Measurements from ENCODE around the gene ATP8B4.
"Not testable (repeated sequence)": the region's sequence is repeated elsewhere in the genome, so short reads cannot be mapped to it uniquely, and the experiment has no call there.

ATP8B4 gene

GRCh38 chr15:50138391-50138790 is 19.4 kb upstream of the ATP8B4 start:
- no peak for DNase-seq (ENCODE audit: low read depth in 2 of 2)

DNA sequence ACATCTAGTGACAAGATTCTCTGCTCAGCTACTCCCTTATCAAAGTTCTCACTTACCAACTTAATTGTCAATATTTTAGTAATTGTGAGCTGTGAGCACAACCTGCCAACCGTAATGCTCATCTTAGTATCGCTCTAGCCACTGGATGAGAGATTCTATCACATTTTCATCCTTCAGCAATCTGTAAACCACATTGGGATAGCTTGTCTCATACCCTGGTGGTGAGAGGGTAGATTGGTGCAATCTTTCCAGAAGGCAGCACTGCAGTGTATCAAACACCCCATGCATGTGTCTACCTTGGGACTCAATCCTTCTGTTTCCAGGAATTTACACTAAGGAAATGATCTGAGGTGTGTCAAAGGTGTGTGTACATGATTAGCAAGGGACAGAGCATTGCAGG is 18.9 kb upstream of the ATP8B4 start:
- DNase-seq (ENCODE audit: low read depth in 2 of 2): no peak

DNA sequence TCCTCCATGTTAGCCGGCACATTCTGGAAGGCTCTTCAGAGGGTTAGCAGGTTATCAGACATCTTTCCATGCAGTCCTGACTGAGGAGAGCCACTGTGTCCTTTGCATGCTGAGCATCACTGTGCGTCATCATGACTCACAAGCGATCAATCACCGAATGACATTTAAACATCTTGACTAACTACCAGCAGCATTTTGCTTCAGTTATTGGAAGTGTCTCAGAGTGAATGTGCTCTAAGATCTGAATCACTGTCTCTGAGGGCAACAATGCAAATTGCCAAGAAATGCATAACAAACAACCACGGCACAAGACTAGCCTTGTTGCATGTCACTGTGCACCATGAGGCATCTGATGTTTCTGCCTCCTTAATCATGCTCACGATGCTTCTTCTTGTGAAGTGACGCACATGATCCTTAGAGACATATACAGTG is 18.3 kb upstream of the ATP8B4 start:
- peak; percentile 78 to 82 for DNase-seq (ENCODE audit: low read depth in 2 of 2)

DNA sequence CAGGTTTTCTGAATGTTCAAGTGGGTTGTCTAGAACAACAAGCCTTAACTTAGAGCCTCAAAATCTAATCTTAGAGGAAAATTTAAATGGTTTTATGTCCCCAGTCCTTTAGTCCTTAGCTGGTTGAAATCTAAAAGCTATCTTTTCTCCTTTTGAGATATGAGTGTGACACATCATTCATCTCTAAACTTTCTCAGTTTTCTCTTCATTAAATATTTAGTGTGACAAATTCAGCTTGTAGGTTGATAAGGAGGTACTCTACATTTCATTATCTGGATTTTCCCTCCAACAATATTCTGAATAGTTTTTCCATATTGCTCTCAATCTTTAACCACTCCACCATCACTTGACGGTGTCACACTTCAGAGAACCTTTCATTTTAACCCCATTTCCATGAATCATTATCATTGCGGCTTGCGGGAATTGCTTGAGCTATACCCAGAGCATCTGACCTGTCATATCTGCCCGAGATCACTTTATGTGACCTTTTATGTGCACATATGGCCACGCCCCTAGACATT is 16.1 kb upstream of the ATP8B4 start:
- DNase-seq (ENCODE audit: low read depth in 2 of 2): no peak

DNA sequence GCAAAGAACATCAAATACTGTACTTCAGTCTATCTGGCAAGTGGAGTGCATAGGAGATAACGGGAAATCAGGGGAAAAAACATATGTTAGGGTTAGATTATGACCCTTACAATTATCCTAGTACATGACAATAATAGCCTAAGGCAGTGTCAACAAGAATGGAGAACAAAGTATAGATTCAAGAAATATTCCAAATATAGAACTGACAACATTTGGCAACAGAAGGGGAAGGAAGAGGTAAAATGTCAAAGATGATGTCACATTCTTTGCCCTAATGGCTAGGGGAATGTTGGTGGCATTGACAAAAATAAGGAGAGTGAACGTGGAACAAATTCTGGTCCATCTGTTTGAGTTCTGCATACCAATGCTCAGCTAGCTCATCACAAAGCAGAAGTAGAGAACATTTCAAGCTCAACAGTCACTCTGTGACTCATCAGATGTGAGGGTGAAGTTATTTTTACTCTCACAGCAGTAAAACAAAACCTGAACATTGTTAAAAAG is 15.5 kb upstream of the ATP8B4 start:
- no peak for DNase-seq (ENCODE audit: low read depth in 2 of 2)

DNA sequence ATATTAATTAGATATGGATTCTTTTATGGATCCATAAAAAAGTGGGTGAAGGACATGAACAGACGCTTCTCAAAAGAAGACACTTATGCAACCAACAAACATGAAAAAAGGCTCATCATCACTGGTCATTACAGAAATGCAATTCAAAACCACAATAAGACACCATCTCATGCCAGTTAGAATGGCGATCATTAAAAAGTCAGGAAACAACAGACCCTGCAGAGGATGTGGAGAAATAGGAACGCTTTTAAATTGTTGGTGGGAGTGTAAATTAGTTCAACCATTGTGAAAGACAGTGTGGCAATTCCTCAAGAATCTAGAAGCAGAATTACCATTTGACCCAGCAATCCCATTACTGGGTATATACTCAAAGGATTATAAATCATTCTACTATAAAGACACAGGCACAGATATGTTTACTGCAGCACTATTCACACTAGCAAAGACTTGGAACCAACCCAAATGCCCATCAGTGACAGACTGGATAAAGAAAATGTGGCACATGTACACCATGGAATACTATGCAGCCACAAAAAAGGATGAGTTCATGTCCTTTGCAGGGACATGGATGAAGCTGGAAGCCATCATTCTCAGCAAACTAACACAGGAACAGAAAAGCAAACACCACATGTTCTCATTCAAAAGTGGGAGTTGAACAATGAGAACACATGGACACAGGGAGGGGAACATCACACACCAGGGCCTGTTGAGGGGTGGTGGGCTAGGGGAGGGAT is 13.4 kb upstream of the ATP8B4 start:
- not testable (repeated sequence) for DNase-seq (ENCODE audit: low read depth in 2 of 2)

- DNase-seq (ENCODE audit: low read depth in 2 of 2): no peak
Observed at GRCh38 chr15:50131617-50132016, 12.6 kb upstream of the ATP8B4 start.

DNA sequence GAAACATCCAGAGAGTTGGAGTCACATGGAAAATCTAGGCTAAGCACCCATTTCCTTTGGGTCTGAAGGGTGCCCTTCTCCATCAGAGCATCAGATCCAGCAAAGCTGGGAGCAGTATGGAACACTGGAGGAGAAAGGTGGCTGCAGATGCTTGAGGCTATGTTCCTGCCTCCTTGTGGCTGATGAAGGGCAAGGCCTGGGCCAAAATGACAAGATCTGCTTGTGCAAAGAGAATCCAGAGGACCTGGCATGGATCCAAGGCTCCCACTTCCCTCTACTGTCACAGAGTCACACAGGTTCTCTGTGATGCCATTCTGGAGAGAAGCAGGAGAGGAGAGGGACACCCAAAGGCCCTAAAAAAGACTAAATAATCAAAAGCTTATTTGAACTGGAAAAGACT is 9.2 kb upstream of the ATP8B4 start:
- no peak for DNase-seq (ENCODE audit: low read depth in 2 of 2)

DNA sequence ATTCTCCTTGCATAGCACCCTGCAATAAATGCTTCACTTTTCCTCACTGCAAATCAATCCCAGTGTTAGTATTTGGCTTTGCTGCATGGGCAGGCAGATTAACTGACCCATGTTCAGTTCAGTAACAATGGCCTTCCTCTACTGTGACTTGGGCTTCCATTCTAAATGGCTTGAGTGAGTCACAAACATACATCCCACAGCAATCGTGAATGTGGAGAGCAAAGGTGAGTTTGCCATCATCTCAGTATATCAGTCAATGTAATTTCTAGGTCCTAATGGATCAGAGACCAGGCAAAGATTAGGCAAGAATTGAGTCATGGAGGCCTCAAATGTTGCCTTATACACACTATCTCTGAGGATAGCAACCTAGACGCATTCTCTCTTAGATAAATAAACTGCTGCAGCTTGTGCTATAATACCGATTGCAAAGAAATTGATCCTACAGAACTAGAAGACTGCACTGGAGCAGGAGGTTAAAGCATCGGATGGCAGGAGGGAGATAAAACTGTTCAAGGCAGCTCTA is 8.3 kb upstream of the ATP8B4 start:
- no peak for DNase-seq (ENCODE audit: low read depth in 2 of 2)

DNA sequence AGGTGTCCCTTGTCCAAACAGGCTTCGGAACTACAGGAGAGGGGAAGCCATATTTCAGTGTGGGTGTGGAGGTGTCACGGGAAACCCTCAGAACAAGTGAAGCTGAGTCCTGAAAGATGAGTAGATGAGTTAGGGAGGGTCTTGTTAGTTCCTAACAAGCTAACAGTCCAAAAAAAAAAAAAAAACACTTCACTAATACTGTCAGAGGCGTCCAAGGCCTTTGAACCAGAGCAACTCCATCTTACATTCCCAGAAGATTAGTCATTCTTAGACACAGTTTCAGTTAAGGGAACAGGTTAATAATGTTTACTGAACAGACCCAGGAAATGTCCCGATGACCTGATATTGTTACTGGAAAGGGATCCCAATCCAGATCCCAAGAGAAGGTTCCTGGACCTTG is 7.0 kb upstream of the ATP8B4 start:
- no peak for DNase-seq (ENCODE audit: low read depth in 2 of 2)

DNA sequence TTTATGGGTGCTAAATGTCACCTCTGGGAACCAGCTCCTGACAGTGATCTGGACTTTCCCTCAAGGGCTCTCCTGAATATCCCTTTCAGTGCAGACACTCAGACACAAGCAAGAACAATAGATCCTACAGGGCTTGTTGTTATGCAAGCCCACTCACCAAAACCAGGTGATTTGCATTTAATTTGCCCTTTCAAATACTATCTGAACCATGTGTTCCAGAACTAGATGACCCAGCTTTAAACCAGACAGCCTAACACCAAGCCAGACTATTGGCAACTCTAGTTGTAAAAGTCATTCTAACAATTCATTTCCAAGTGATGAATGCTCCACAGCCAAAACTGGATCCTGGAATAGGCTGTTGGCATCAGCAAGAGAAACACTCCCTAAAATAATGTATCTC is 5.6 kb upstream of the ATP8B4 start:
- DNase-seq (ENCODE audit: low read depth in 2 of 2): no peak

DNA sequence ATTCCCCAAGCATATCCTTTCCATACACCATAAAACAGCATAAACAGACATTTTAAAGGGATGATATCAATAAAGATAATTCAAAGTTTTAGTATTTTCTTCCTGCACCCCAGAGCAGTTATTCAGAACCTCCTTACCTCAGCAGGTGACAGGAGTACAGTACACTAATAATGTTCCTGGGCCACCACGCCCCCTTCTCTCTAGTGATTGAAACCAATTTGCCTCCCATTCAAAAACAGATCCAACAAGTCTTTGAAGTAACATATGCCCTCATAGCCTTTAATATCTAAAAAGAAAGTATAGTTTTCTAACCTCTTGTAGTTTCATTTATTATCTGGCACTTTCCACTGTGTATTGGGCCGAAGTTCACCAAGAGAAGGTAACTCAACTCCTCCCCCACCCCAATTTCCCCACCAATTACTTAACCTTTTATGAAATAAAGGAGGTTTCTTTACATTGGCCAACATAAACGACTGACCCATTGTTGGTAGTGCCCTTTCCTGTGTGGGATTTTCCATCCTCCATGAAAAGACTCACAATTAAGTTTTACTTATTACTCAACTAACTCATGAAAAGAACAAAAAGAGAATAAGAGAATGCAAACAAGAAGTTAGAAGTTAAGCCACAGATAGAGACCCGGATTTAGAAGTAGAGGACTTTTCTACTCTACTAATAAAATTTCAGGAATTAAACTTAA is 5.0 kb upstream of the ATP8B4 start:
- no peak for DNase-seq (ENCODE audit: low read depth in 2 of 2)

GRCh38 chr15:50120729-50121128 is 1.7 kb upstream of the ATP8B4 start:
- no peak for DNase-seq (ENCODE audit: low read depth in 2 of 2)

DNA sequence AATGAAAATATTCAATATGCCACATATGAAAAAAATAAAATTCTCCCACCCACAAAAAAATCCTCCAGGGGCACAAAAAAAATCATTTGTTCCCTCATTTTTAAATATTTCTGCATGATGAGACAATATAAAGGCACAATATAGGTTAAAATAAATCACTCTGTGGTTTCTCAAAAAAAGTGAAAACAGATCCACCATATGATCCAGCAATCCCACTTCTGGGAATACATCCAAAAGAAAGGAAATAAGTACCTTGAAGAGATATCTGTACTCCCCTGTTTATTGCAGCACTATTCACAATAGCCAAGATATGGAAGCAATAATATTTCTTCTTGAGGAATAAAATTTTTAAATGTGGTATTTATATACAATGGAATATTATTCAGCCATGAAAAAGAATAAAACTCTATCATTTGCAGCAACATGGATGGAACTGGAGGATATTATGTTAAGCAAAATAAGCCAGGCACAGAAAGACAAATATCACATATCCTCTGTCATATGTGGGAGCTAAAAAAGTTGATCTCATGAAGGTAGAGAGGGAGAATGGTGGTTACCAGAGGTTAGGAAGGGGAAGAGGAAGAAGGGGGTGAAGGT is 1.5 kb downstream of the ATP8B4 start:
- peak; percentile 53 to 59 for DNase-seq (ENCODE audit: low read depth in 2 of 2)

GRCh38 chr15:50116477-50116876 is 2.6 kb downstream of the ATP8B4 start:
- no peak for DNase-seq (ENCODE audit: low read depth in 2 of 2)

DNA sequence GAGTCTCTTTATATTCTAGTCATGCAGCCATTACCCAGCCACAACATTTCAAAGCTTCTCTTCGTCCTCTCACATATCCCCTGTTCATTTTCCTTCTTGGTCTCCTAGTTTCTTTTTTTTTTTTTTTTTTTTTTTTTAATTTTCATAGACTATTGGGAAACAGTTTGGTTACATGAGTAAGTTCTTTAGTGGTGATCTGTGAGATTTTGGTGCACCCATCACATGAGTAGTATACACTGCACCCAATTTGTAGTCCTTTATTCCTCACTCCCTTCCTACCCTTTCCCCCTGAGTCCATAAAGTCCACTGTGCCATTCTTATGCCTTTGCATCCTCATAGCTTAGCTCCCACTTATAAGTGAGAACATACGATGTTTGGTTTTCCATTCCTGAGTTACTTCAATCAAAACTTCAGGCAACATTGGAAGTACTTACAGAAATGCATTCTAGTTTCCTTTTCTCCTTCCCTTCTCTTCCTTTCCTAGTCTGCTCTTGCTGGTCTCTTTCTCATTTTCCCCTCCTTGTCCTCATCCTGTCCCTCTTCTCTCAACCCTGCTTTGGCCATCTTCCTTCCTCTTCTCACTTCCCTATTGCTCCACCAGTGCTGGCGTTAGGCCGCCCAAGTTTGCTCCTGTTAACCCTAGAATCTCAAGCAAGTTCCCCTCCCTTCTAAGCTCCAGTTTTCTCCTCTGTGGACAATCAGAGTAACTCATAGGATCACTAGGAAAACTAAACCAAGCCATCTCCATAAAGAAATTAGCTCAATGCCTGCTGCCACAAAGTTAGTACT is 4.8 kb downstream of the ATP8B4 start:
- no peak for DNase-seq (ENCODE audit: low read depth in 2 of 2)

DNA sequence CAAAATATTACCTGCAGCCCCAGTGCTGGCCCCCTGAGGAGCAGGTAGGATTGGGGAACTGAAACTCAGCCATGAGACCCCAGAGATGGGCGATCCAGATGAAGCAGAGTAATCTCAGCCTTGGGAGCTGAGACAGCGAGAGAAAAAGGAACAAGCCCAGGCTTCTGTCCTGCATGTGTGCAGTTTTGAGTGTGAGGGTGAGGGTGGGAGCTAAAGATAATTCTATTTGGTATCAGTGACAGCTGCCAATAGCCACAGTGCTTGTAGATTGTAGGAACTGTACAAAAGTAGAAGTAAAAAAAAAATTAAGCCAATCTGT is 5.9 kb downstream of the ATP8B4 start:
- no peak for DNase-seq (ENCODE audit: low read depth in 2 of 2)

GRCh38 chr15:50112488-50113186 is 6.4 kb downstream of the ATP8B4 start:
- no peak for DNase-seq (ENCODE audit: low read depth in 2 of 2)

GRCh38 chr15:50110285-50110684 is 8.7 kb downstream of the ATP8B4 start:
- no peak for DNase-seq (ENCODE audit: low read depth in 2 of 2)

DNA sequence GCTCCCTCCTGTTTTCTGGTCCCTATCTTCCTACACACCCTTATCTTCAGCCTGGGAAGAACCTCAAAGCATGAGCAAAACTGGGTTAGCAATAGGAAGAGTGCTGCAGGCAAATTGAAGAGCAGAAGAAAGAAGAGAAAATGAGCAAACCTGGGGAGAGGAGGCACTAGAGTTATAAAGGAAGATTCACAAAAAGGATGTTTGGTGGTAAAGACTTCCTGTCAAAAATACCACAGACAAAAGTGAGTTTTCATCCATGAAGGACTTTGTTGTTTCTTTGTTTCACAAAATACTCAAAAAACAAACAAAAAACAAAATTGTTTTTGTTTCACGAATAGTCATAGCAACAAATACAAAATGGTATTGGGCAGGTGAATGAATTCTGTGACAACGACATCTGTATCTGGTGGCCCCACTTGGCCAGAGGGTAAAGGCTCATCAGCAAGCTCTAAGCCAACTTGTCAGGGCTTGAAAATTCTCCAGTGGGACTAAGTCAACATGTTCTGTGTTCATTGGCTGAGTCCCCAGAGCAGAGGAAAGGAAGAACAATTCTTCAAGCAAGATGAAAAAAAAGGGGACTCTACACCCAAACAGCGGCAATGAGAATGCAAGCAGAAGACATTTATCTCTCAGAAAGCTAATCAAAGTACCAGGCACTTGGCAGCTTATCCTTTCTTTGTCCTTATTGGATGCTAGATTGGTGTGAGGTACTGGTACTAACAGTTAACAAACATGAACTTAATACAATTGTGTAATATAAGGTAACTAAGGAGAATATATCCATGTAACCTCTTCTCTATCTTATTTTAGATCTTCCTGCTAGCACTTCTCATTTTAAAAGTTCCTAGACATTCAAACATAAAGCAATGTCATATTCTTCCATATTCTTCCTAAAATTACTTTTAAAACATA is 9.7 kb downstream of the ATP8B4 start:
- DNase-seq (ENCODE audit: low read depth in 2 of 2): no peak
